Stimulated activated CD4-positive, alpha-beta T cell treated with anti-CD3 and anti-CD28 coated beads, Interleukin-15, amount 100 ng/mL, for 1 hour (primary cell): ENCODE results near the gene POGLUT3.

Experiments
- DNase-seq, 2 donors: peaks; one replicate each; pipeline ENCODE4 v3.0.0-alpha.2; 2020; ENCODE audit warnings: low read depth in 1 of 2, low spot score in 1 of 2

The POGLUT3 gene, protein sequence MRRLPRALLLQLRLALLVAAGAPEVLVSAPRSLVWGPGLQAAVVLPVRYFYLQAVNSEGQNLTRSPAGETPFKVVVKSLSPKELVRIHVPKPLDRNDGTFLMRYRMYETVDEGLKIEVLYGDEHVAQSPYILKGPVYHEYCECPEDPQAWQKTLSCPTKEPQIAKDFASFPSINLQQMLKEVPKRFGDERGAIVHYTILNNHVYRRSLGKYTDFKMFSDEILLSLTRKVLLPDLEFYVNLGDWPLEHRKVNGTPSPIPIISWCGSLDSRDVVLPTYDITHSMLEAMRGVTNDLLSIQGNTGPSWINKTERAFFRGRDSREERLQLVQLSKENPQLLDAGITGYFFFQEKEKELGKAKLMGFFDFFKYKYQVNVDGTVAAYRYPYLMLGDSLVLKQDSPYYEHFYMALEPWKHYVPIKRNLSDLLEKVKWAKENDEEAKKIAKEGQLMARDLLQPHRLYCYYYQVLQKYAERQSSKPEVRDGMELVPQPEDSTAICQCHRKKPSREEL

DNA sequence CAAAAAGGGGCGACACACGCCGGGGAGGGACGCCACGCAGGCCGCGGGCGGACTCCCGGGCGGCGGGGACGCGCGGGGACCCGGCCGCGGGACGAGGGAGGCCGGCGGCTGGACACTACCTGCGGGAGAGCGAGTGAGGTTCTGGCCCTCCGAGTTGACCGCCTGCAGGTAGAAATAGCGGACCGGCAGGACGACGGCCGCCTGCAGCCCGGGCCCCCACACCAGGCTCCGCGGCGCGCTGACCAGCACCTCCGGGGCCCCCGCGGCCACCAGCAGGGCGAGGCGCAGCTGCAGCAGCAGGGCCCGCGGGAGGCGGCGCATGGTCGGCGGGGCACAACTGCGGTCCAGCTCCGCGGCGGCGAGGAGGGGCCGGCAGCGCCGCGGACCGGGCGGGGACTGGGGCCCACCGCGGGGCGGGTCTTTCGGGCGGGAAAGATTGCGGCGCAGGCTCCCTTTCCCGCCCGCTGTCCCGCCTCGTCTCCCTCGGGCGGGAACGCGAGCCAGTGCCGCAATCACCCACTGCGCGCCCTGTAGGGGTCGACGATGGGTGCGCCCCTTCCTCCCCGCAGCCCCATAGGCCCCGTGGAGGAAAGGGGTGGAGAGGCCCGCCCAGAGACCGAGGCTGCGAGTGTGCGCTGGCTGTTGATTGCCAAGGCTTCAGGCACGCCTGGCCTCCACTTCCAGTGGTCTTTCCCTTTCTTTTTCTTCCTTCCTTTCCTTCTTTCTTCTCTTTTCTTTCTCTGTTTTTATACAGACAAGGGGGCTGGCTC, at the start of gene POGLUT3:
POGLUT3 (minus strand) TSS at position 339 of the 770 bp plus-strand sequence; CDS start at position 321, 18 bp downstream.
- peak; percentile 8 to 18 for DNase-seq

DNA sequence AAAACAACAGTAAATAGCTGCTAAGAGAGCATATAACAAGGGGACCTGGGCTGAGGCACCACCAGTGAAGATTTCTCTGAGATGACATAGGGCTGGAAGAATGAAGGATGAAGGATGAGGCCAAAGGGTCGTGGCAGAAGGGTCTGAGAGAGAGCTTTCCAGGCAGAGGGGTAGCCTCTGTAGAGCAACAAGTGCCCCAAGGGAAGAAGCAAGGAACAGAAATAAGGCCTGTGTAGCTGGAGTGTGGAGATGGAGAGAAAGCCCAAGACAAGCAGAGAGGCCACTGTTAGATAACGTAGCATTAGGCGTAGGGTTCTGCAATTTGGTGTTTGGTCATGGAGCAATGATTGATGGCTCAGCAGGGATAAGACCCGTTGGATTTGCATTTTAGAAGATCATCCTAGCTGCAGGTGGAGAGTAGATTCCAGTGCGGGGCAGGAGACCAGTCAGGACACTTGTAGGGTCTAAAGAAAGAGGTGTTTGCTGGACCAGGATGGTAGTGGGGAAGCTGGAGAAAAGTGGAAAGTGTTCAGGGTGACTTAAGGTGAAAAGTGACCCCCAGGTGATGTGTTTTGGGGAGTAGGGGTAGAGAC, 47.8 kb upstream of the POGLUT3 start:
- no peak for DNase-seq

DNA sequence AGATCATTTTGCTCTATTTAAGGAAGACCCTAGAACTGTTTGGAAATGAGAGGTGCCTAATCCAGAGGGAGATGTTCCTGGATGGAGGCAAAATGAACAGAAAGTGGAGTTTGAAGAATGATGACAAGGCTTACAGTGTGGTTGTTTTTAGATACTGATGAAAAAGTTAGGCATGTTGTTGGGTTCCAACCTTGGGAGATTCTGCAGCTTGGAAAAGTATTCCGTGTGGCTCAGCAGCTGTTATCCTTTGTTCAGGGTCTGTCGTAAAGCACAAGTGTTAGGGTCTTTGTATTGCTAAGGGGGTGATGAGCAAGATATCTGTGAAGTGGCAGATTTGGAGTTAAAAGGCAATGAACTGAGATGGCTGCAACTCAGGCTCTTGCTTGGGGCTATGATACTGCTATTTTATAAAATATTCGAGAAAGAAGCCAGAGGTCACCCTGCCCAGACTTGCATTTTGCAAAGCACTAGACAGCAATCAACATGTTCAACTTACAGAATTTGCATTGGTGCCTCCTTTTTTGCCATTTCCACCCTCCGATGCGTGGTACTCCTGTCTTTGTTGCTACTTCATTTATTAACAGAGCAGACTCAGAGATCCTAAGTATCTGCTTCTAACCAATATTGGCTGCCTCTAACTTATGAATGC, 45.3 kb upstream of the POGLUT3 start:
- no peak for DNase-seq

DNA sequence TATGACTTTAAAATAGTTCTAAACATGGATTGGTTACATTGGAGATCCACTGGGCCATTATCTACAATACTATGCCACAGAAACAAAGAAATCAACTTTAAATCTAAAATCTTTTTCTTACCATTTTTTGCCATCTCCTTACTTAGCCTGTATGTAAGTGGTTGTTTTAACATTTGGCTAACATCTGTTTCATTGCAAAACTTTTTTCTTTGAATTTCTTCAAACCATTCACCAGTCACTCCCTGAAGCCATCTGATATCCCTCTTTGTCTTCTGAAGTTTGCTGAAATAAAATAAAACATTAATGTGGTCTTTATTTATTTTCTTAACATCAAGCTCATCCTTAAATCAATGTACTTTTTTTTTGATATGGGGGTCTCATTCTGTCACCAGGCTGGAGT, 43.3 kb upstream of the POGLUT3 start:
- no peak for DNase-seq

DNA sequence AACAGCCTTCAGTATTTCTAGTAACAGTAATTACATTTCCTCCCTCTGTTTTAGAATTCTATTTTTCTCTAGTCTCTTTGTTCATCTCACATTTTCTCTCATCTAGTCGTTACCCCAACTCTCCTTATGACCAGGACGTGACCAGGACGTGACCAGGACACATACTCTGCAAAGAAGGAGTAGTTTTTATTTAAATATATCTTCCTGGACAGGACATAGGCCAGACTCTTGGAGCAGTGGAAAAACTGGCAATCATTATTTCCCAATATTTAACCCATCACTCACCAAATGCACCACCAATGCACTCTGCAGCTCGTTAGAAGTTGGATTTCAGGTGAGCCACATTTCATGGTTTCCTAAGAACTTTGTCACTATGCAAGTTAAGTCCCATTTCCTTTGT, 40.3 kb upstream of the POGLUT3 start:
- no peak for DNase-seq

DNA sequence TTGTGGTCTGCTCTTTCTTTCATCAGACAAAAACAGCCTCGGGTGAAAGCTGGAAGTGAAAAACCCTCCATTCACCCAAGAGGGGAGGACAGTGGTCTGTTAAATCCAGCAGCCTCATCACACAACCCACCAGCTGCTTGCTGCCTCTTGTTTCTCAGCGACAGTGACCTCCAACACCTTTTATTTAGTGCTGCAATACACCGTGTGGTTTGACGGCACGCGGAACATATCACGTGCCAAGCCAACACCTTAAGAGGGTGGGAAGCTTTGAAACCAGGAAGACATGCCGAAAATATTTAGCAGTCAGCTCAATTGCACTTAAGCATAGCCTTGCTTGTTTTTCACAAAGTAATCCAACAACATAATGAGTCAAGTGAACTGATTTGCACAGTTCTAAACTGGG, 39.8 kb upstream of the POGLUT3 start:
- DNase-seq, result no peak

DNA sequence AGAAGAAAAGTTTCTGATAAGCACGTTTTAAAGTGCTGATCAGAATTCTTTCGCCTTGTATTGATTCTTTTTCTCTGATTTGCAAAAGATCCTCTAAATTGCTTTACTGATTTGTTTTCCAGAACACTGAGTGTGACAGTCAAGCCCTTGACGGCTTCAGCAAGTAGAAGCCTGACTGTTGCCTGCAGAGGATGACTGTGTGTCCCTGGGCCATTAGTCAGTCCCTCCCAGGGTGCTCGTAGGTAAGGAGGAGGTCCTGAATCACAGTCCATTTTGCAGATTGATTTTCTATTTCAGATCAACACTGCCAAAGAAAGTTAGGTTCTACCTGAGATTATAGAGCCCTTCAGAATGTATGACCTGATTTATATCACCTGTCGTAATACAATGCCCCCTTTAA, 38.6 kb upstream of the POGLUT3 start:
- no peak for DNase-seq

DNA sequence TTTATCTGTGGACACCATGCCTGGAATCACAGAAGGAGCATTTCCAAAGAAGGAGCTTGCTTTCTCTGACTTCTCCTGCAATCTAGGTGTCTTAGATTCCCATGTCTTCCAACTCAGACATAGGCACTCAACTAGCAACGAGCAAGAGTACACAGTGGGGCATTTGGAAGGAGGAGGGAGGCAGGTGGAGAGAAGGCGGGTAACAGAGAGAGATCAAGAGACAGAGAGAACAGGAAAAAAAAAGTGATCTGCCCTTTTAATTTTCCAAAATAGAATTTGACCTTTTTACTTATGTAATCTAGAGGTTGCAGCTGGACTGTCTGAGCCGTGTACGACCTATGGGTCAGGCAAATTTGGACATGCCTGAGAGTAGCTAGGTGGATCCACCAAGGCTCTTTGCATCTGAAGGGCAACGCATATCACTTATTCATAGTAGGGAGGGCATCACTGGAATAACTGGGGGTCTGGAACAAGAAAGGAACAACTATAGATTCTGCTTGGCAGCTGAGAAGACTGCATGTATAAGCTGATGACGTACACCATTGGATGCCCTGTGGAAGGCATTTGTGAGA, 37.3 kb upstream of the POGLUT3 start:
- DNase-seq, result no peak

DNA sequence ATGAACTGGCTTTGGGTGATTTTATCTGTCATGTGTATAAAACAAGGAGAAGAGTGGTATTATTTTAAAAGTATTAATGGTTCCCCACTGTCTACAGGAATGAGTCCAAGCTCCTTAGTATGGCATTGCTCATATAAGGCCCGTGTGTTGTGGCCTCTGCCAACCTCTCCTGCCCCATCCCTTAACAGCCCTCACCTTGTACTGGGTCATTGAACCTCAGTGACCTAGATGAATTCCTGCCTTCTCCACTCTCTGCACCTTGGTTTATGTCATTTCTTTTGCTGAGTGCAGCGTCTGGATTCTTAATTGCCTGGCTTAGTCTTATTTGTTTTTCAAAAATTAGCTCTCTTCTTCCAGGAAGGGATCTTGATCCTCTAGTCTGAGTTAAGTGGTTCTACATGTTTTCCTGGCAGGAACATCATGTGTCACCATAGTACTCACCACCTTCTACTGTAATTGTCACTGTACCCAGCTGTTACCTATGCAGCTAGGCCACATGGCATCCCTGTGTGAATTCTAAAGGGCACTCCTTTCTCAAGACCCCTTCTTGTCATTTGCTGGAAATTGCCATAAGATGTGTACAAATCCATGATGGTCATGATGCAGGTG, 36.2 kb upstream of the POGLUT3 start:
- DNase-seq, result no peak

DNA sequence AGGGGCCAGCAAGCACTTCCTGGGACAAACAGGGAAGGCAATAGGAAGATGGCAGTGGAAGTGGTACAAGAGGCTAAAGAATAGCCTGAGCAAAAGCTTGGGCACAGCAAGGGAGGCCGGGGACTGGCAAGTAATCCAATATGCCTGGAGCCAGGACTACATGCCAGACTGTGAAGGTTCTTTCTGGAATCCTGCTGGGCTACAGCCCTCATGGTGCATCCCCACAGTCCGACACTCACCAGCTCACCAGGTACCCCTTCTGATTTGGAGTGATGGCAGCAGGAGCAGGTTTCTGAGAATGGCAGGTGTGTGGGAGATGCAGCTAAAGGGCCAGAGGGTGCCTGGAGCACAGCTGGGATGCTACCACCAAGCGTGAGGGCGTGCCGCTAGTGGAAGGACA, 32.2 kb upstream of the POGLUT3 start:
- DNase-seq, result no peak

DNA sequence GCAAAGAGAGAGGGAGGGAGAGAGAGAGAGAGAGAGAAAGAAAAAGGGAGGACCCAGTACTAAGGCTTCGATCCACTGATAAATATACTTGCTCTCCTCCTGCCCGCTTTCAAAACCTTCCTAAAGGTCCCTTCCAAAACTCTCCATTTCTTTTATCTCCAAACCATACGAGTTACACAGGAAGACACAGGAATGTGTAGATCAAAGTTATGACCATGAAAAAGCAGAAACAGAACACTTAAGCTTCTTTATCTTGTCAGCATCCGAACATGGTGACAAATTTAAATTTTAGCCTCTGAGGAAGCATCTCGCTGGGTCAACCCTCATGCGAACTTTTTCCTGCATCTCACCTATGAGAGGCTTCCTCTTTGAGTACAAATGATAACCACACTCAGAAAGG, 29.2 kb upstream of the POGLUT3 start:
- no peak for DNase-seq

DNA sequence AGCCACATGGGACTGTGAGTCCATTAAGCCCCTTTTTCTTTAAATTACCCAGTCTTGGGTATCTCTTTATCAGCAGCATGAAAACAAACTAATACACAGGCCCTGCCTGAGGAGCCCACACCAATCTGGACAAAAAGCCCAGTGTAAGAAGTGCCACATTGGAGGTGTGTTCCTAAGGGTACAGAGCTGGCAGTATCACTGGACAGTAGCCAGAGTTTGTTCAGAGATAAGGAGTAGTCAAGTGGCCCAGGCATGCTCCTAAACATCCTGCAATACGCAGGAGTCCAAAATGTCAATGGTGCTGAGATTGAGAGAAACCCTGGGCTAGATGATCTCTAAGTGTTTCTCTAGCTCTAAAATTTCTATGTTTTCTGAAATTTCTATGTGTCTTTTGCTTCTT, 27.0 kb upstream of the POGLUT3 start:
- no peak for DNase-seq

DNA sequence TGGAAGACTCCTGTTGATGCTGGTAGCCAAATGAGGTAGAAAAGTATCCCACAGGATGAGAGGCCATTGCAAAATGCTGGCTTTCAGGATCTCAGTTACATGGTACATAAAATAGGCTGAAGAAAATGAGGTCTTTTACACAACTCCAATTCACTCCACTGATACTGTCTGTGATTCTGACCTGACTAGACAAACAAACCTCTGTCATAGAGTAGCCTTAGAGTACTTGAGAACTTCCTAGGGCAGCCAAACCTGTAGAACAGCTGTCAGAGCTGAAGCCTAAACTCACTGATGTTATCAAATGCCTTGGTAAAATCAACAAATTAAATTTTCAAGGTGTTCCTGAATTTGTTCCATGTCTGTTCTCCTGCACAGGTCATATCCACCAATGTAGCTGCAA, 26.2 kb upstream of the POGLUT3 start:
- DNase-seq, result no peak

DNA sequence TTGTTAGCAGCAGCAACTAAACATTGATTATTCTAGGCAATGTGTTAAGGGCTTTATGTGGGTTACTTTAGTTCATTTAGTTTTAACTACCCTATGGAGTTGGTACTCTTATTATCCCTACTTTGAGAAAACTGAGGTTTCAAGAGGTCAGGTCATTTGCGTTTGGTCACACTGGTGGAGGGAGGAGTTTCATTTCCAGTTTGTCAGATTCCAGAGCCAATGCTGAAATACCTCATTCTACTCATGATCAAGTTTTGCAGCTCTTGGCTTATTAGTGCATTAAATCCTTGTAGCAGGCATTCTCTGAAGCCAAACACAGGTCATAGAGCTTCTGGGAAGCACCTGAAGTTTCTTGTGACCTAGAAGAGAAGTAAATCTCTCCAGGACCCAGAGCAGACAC, 24.1 kb upstream of the POGLUT3 start:
- DNase-seq, result no peak

DNA sequence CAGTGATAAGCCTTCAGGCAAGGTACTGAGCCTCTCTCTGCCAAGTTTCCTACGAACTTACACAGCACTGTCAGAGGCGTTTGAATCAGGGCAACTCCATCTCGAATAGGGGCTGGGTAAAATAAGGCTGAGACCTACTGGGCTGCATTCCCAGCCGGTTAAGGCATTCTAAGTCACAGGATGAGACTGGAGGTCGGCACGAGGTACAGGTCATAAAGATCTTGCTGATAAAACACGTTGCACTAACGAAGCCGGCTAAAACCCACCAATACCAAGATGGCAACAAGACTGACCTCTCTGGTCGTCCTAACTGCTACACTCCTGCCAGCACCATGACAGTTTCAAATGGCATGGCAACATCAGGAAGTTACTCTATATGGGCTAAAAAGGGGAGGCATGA, 20.4 kb upstream of the POGLUT3 start:
- DNase-seq, result no peak

DNA sequence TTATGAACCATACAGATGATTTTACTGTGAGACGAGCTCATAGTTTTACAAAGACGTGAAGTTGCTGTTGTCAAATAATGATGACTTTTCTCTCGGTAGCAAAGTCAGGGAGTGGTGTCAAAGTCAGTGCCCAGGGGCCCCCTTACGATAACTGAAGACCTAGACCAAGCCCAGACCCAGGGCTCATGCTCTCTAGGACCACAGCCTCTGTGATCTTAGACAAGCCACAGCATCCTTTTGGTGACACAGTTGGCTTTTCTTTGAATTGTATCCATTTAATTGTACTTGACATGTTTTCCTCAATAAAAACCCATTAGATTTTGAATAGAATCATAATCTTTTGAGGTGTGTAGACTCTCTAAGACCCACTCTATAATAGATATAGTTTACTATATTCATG, 17.9 kb upstream of the POGLUT3 start:
- no peak for DNase-seq

DNA sequence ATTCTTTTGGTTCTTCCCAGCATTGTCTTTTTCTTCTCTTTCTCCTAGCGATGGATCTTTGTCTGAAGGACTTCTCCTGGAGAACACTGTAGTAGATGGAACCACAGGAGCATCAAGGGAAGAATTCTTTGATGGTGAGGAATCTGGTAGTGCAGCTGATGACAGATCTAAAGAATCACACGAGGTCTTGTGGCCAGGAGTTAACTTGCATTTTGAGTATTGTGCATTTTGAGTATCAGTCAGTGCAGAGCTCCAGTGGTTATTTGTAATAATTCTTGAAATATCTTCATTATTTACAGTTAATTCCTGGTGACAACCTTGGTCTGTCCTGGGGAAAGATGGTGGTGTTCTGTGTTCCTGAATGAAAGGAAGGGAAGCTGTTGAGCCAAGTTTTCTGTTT, 14.5 kb upstream of the POGLUT3 start:
- no peak for DNase-seq

DNA sequence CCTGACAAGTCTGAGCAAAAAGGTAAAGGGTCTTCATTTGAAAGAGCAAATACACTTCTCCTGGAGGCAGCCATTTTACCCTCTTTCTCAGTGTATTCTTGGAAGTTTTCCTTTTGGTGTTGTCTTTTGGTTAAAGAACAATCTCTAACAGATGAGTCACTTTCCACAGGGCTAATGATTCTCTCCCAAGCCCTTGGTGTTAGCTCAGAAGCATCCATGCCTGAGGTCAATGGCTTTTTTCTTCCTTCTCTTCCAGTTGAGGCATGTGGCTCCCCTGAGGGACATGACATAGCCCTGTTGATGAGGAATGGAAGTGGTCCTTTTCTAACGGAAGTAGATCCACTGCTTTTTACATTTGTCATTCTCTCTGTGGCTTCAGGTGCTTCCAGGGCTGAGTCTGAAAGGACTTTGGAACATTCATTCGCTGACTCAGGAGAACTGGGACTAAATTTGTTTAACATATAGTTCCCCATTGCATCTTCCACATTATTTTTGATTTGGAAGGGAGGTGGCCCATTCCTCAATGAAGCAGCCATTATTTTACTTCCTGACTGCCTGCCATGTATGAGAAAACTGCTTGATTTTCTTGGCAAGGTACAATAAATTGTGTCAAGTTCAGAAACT, 13.8 kb upstream of the POGLUT3 start:
- no peak for DNase-seq

DNA sequence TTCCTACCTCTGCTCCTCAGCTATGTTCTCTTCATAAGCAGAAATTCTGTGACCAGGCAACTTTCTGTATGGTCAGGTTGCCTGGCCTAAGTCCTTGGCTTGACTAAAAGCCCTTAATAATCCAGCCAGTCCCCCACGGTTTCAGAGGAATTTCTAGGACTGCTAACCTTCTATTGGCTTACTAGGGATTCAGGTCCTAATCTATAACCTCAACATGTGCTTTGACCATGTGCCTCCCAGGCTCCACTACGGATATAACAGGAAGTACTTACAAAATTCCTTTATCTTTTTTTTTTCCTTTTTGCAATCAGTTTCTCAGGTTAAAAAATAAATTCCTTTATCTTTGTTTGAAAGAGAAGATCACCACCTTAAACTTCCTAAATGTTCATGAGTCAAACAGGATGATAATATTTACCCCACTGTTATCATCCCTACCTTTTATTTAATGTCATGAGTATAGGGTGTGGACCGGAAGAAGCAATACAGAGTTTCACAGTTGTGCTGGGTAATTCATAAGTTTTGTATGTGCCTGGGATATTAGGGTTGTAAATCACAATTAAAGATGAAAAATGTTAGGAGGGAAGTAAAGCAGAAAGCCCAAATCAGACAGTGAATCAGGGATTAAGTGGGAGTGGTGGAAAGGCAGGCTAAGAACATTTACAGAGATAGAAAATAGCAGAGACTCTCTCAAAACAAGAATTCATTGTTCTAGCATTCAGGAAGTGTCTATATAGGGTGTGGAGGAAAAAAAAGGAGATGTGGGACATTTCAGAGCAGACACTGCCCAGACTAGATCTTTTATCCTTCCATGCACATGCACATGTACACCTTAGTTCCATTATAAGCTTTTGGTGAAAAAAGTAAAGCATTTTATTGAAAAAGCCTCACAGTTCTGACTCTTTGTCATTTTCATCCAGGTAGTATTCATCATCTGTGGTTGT, 10.7 kb upstream of the POGLUT3 start:
- DNase-seq, result no peak
